Gastrocnemius medialis (tissue), 4 donors: ENCODE results near the gene SPTBN1. TPM values are rescaled to one million over a fixed set of nuclear protein-coding genes. Genes with fewer than 3 reads are reported as not detected.

Experiments
- ATAC-seq, 2 donors: fragments of 150-250 bp; one replicate each; pipeline ENCODE4 v1.9.1; 2016
- DNase-seq, 2 donors: peaks; one replicate each; pipeline ENCODE4 v3.0.0-alpha.2; 2019
- H3K27ac ChIP-seq, 4 donors: fragments of 200-600 bp; sonication (generic); 1 replicate in 1 of 4; 2 replicates in 3 of 4; pipeline ENCODE4 v1.5.1; 2016 to 2018; ENCODE audit warnings: mild to moderate bottlenecking in 2 of 4, moderate library complexity in 1 of 4
- H3K27me3 ChIP-seq, 3 donors: fragments of 200-600 bp; sonication (generic) in 2 of 3; 1 replicate in 1 of 3; 2 replicates in 2 of 3; pipeline versions ENCODE4 v1.5.1 to v1.6.0; 2016 to 2019; ENCODE audit warnings: mild to moderate bottlenecking in 1 of 3, moderate library complexity in 1 of 3
- H3K36me3 ChIP-seq, 2 donors: fragments of 200-600 bp; sonication (generic) in 1 of 2; one replicate each; pipeline ENCODE4 v1.5.1; 2017 to 2018
- H3K4me1 ChIP-seq, 2 donors: fragments of 200-600 bp; sonication (generic) in 1 of 2; one replicate each; pipeline ENCODE4 v1.5.1; 2016 to 2017; ENCODE audit warnings: mild to moderate bottlenecking in 2 of 2
- H3K4me3 ChIP-seq, 4 donors: fragments of 200-600 bp; sonication (generic) in 3 of 4; 1 replicate in 1 of 4; 2 replicates in 3 of 4; pipeline ENCODE4 v1.5.1; 2016 to 2019; ENCODE audit warnings: mild to moderate bottlenecking in 2 of 4
- H3K9me3 ChIP-seq, 3 donors: fragments of 200-600 bp; sonication (generic) in 2 of 3; 1 replicate in 1 of 3; 2 replicates in 2 of 3; pipeline ENCODE4 v1.5.1; 2016 to 2019
- CTCF ChIP-seq, 5 experiments: fragments of 450-650 bp in 3 of 5; fragments of 200-600 bp in 2 of 5; sonication (generic) in 2 of 5; IDR thresholded peaks in 4 of 5; conservative IDR thresholded peaks in 1 of 5; 1 replicate in 4 of 5; 2 replicates in 1 of 5; pipeline ENCODE4 v1.5.1; 2016 to 2019; ENCODE audit warnings: antibody characterized with exemption in 5 of 5, mild to moderate bottlenecking in 3 of 5, moderate library complexity in 3 of 5
- POLR2A ChIP-seq, 2 donors: fragments of 450-650 bp; IDR thresholded peaks; one replicate each; pipeline ENCODE4 v1.6.1; 2017; ENCODE audit warnings: antibody characterized with exemption in 2 of 2, mild to moderate bottlenecking in 2 of 2, moderate library complexity in 2 of 2
- in situ Hi-C, 4 donors: fragments of 200-750 bp; cut with MboI; loops; one replicate each; pipeline versions ENCODE4 v1.15.0 to v1.8.0; 2017; ENCODE audit warnings: low sequenced_read_pairs in 4 of 4
- intact Hi-C: fragments of 100-400 bp; cut with DNase I; formaldehyde crosslinking; loops from one replicate; pipeline ENCODE4 v1.15.1; 2023; ENCODE audit warnings: low total_unique reads
- total RNA-seq, 4 donors: library from RNA; depleted of rRNA; stranded (reverse); fragments of >200 nt; gene quantifications; one replicate each; pipeline versions ENCODE4 v1.1.0 to v1.2.3, GENCODE V29; 2016

Gene SPTBN1
- total RNA-seq, 4 donors from 2014 or later, result 107 to 191 (median 119) TPM

- no peak for TF ChIP-seq CTCF (IDR thresholded peaks at IDR 0.05 in 4 of 5, conservative IDR thresholded peaks at IDR 0.05 in 1 of 5)
- no peak for TF ChIP-seq POLR2A (IDR thresholded peaks at IDR 0.05)
- in situ Hi-C loops (no loop called here), intact Hi-C loops (no loop called here)
- Histone ChIP-seq H3K9me3 (no peaks in the 10 kb centered on the region), H3K27ac (no peak overlapping the region), H3K27me3 (no peaks in the 10 kb centered on the region), H3K36me3 (no peaks in the 10 kb centered on the region), H3K4me1 (no peaks in the 10 kb centered on the region), H3K4me3 (no peak overlapping the region)
- no peak for ATAC-seq
- no peak for DNase-seq
These were observed 227.5 kb downstream of the SPTBN1 start for GRCh38 chr2:54683596-54683995.

- H3K27me3 ChIP-seq, result no peaks in the 10 kb centered on the region
- no peak for TF ChIP-seq POLR2A (IDR thresholded peaks at IDR 0.05)
- TF ChIP-seq CTCF (IDR thresholded peaks at IDR 0.05 in 4 of 5, conservative IDR thresholded peaks at IDR 0.05 in 1 of 5), result no peak
- no peak for DNase-seq
- no peaks in the 10 kb centered on the region for H3K9me3 ChIP-seq
- no peaks in the 10 kb centered on the region for H3K4me1 ChIP-seq
- no peaks in the 10 kb centered on the region for H3K36me3 ChIP-seq
- no peak overlapping the region for H3K27ac ChIP-seq
- ATAC-seq, result no peak
- in situ Hi-C loops (no loop called here), intact Hi-C loops (no loop called here)
- H3K4me3 ChIP-seq, result no peak overlapping the region
These were observed 229.2 kb downstream of the SPTBN1 start for GRCh38 chr2:54685263-54685775.

- DNase-seq, result no peak
- in situ Hi-C loops, result no loop called here
- no peak overlapping the region for H3K4me3 ChIP-seq
- H3K4me1 ChIP-seq, result no peaks in the 10 kb centered on the region
- intact Hi-C loops, result no loop called here
- no peaks in the 10 kb centered on the region for H3K27me3 ChIP-seq
- TF ChIP-seq POLR2A (IDR thresholded peaks at IDR 0.05) (no peak), CTCF (IDR thresholded peaks at IDR 0.05 in 4 of 5, conservative IDR thresholded peaks at IDR 0.05 in 1 of 5) (no peak)
- H3K9me3 ChIP-seq, result no peaks in the 10 kb centered on the region
- no peaks in the 10 kb centered on the region for H3K36me3 ChIP-seq
- H3K27ac ChIP-seq, result no peak overlapping the region
- ATAC-seq, result no peak
These were observed 231.5 kb downstream of the SPTBN1 start for GRCh38 chr2:54687595-54688152.

GRCh38 chr2:54691445-54692135 is 235.5 kb downstream of the SPTBN1 start:
- H3K4me1 ChIP-seq, result no peaks in the 10 kb centered on the region
- intact Hi-C loops (no loop called here), in situ Hi-C loops (no loop called here)
- no peak overlapping the region for H3K4me3 ChIP-seq
- no peak overlapping the region for H3K27ac ChIP-seq
- DNase-seq (no peak), ATAC-seq (no peak)
- TF ChIP-seq POLR2A (IDR thresholded peaks at IDR 0.05) (no peak), CTCF (IDR thresholded peaks at IDR 0.05 in 4 of 5, conservative IDR thresholded peaks at IDR 0.05 in 1 of 5) (no peak)
- H3K9me3 ChIP-seq, result no peaks in the 10 kb centered on the region
- no peaks in the 10 kb centered on the region for H3K36me3 ChIP-seq
- H3K27me3 ChIP-seq, result no peaks in the 10 kb centered on the region
